GM19324 (cell line): ENCODE measurements around the gene SLC47A1.
"Not testable (repeated sequence)": the region's sequence is repeated elsewhere in the genome, so short reads cannot be mapped to it uniquely, and the experiment has no call there.

Experiments used
- ATAC-seq: cut with Tn5 transposase; IDR thresholded peaks from one replicate; pipeline ENCODE4 v1.9.1; 2021; ENCODE audit warnings: mild to moderate bottlenecking, moderate library complexity; ENCODE audit not compliant: unreplicated experiment, low FRiP score

Gene SLC47A1

GRCh38 chr17:19519388-19520291, 14.0 kb upstream of the SLC47A1 start:
- ATAC-seq, result not testable (repeated sequence)

- no peak for ATAC-seq
Observed at GRCh38 chr17:19520641-19521040, 13.0 kb upstream of the SLC47A1 start.

DNA sequence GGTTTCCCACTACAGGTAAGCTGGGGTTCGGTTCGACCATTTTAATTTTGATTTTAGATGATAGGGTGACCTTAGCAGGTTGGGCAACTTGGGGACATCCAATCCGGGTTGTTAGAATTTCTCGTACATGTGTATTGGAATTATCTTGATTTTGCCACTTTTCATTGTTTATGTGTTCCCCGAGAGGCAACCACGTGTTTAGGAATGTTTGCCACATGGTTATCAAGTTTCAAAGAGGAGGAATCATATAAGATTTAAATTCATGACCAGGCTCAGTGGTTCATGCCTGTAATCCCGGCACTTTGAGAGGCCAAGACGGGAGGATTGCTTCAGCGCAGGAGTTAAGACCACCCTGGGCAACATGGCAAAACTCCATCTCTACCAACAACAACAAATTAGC, 10.0 kb upstream of the SLC47A1 start:
- ATAC-seq, result no peak

GRCh38 chr17:19526950-19527349, 6.7 kb upstream of the SLC47A1 start:
- ATAC-seq, result not testable (repeated sequence)

GRCh38 chr17:19531780-19532501, 1.7 kb upstream of the SLC47A1 start:
- ATAC-seq, result no peak

DNA sequence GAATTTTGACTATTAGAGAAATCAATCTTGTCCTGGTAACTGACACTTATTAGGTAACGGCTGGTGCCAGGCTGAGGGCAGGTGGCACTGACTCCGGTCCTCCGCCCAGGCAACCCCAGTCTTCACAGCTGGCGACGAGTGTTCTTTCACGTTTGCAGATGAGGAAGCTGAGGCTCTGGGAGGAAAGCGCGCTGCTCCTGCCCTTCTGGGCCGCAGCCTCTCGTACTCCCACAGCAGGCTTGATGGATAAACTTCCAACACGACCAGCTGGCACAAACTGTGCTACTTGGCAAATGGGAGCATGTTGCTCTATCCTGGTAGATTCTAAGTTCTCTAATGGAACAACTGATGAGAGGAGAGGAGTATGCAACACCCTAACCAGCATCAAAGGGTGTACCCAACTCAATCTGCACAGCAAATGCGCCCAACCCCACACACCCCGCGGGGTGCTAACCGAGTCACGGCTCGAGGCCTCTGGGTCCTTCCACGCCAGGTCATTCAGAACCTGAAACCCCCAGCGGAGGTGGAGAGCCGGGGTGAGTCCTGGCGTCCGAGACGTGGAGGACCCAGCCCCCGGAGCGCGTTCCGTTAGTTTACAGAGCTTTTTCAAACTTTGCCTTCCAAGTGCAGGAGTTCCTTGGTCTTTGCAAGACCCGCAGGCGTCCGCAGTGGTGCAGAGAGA, 477 bp upstream of the SLC47A1 start:
- no peak for ATAC-seq

GRCh38 chr17:19534562-19535149, 1.0 kb downstream of the SLC47A1 start:
- ATAC-seq, result no peak

- ATAC-seq, result no peak
Observed at GRCh38 chr17:19537111-19537510, 3.5 kb downstream of the SLC47A1 start.

DNA sequence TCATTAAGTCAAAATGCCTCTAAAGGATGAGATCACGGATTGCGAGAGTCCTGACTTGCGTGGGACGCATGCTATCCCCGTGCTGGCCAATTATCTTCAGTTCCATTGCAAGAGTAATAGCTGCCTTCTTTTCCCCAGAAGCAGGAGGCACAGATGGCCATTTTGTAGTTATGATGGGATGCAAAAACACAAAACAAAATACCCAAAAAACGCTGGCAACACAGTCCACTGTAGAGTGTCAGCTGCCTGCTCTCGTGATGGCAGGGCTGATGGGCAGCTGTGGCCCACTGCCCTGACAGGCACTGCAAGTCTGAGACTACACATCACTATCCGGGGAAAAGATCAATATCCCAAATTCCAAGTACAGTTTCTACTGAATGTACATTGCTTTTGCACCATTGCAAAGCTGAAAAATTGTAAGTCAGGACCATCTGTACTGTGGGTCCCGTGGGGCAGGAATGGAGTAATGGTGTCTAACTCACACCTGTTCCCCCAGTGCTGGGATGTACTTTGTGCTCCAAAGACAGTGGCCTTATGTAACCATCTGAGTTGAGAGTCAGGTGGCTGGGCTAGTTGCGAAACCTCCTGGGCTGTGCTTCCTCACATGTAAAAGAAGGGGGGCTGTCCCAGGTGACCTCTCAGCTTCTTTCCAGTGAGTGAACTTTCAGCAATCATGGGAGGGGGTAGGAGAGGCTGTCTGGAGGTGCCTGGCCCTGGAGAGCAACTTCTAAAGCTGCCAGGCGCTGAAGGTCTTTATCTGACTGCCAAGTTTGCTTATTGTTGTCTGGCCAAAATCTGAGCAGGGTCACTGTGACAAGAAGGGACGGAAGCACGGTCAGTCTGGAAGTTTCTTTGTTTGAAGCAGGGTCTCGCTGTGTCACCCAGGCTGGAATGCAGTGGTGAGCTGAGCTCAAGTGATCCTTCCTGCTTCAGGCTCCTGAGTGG, 4.7 kb downstream of the SLC47A1 start:
- no peak for ATAC-seq

DNA sequence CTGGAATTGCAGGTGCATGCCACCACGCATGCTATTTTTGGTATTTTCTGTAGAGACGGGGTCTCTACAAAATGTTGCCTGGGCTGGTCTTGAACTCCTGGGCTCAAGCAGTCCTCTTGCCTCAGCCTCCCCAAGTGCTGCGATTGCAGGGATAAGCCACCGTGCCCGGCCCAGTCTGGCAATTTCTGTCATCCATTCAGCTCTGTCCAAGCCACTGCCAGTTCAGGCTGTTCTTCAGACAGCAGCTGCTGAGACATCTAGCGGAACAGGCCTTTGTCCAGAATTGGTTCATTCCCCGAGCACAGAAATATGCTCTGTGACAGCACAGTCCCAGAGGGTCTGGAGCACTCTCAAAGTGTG, 5.4 kb downstream of the SLC47A1 start:
- ATAC-seq, result no peak

DNA sequence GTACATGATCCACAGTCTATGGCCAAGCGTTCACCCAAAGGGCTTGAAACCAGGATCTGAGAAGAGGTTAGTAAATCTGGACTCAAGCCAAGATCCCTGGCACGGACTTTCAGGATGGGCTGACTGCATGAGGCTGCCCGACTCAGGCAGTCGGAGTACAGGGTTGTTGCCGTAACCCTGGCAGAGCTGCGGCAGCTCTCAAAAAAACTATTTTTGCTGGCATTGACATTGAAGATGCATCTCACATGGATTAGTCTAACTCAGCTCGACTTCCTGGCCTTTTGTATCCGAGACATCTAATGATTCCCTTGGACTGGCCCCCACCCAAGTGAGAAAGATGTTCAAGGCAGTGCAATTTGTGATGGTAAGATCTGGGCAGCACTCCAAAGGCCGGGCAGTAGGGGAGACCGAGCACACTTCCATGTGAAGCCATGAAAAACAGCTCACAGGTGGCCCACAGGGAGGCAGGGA, 6.2 kb downstream of the SLC47A1 start:
- no peak for ATAC-seq

- no peak for ATAC-seq
Observed at GRCh38 chr17:19540706-19541370, 7.2 kb downstream of the SLC47A1 start.

DNA sequence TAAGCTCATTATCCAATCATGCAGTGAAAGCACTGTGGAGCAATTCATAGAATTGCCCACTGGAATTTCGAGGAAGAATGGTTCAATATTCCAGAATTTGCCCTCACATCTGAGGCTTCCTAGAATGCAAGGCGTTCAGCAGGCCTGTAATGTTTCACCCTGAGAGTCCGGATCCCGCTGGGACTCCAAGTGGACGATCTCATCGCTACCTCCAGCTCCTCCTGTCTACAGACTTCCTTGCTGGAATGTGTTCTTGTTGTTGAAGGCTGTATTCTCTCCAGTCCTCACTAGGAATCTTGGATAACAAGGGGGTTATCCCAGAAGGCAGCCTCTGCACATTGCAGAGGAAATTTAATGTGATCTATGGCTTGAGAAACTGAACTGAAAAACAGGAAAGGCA, 7.8 kb downstream of the SLC47A1 start:
- ATAC-seq, result no peak

DNA sequence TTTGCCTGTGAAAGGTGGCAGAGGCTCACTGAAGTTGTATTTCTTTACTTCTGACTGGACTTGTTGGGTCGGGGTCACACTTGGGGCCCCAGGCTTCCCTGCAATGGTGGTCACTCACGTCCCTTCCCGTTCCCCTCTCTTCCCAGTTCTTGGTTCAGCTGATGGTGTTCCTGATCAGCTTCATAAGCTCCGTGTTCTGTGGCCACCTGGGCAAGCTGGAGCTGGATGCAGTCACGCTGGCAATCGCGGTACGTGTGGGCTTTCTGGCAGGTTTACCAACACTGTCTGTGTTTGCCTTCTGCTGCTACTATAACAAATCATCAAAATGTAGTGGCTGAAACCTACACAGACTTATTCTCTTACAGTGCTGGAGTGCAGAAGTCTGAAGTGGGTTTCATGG, 8.6 kb downstream of the SLC47A1 start:
- no peak for ATAC-seq

- no peak for ATAC-seq
Observed at GRCh38 chr17:19544366-19544765, 10.7 kb downstream of the SLC47A1 start.

DNA sequence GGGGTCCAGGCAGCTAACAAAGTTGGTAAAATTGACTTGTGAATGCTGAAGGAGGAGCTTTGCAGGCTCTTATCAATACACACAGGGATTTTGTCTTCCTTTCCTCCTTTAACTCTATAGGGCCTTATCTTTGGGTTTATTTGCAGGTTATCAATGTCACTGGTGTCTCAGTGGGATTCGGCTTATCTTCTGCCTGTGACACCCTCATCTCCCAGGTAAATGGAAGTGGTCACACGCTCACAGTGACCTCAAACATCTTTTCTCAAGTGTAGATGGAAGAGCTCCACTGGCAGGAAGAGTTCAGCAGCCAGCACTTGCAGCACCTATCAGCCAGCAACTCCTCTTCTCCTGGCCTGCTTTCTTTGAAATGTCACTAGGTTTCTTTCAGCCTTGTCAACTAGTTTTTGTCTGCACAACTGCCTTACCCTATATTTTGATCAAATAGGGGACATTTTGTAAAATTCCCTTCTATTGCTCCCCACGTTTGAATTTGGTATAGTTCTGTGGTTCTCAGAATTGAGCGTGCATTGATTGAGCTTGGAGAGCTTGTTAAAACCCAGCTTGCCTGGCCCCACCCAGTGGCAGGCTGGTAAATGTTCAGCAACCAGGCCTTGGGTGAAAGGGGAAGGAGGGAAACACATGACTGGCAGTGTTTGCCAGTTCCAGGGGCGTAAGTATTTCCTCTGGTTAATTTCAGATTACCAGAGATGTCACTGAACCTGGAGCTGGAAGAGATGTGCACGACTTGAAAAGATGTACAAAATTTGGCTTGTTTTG, 12.8 kb downstream of the SLC47A1 start:
- ATAC-seq, result no peak

GRCh38 chr17:19549746-19550623, 16.3 kb downstream of the SLC47A1 start:
- ATAC-seq, result no peak
